ENCODE measurements around the gene MTMR11.

The MTMR11 gene, protein sequence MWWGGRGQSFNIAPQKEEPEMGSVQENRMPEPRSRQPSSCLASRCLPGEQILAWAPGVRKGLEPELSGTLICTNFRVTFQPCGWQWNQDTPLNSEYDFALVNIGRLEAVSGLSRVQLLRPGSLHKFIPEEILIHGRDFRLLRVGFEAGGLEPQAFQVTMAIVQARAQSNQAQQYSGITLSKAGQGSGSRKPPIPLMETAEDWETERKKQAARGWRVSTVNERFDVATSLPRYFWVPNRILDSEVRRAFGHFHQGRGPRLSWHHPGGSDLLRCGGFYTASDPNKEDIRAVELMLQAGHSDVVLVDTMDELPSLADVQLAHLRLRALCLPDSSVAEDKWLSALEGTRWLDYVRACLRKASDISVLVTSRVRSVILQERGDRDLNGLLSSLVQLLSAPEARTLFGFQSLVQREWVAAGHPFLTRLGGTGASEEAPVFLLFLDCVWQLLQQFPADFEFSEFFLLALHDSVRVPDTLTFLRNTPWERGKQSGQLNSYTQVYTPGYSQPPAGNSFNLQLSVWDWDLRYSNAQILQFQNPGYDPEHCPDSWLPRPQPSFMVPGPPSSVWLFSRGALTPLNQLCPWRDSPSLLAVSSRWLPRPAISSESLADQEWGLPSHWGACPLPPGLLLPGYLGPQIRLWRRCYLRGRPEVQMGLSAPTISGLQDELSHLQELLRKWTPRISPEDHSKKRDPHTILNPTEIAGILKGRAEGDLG

DNA sequence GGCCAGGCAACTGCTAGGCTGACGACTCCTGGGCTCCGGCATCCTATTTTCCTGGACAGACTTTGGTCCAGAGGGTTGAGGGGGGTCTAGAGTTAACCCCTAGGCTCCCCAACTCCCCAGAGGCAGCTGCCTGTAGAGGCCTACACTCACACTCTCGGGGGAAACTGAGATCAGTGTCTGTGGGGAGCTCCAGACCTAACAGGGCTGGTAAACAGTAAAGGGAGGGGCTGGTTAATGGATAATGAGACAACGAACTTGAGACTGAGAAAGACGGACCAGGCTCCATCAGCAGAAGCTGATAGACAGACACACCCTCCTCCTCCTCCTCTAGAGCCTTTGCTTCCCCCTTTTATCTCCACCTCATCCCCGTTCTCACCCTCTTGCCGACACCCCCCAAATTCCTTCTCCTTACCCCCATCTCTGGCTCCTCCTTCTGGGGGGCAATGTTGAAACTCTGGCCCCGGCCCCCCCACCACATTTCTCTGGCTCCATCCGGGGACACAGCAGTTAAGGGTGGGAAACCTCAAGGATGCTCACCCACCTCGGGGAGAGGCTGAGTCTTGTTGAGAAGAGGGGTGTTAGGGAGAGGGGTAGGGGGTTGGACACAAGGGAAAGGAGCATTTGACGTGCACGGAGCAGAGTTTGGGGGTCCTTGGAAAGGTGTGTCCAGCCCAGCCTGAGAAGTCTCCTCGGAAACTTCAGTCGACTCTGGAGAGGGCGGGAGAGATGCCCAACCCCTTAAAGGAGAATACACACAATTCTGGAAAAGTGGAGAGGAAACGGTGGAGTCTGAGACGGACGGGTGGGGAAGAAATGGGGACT lies at the start of gene MTMR11:
Gene MTMR11, minus strand, starts transcription at position 710 of the 822 bp plus-strand sequence. Its CDS starts 232 bp downstream, at position 478.
- Mint-ChIP-seq H3K27ac (peak within 1 kb of the TSS; percentile 84 to 92 (median 89)), H3K4me1 (peaks cover 59% of the 10 kb centered on the region), H3K9me3 (no peaks in the 10 kb centered on the region), H3K4me3 (peak within 1 kb of the TSS; percentile 90 to 94 (median 93)), H3K36me3 (ENCODE audit: low read depth) (peaks cover 15% of the 10 kb centered on the region), H3K27me3 (ENCODE audit: low read depth) (no peaks in the 10 kb centered on the region)
- TF ChIP-seq, protein P1, sequence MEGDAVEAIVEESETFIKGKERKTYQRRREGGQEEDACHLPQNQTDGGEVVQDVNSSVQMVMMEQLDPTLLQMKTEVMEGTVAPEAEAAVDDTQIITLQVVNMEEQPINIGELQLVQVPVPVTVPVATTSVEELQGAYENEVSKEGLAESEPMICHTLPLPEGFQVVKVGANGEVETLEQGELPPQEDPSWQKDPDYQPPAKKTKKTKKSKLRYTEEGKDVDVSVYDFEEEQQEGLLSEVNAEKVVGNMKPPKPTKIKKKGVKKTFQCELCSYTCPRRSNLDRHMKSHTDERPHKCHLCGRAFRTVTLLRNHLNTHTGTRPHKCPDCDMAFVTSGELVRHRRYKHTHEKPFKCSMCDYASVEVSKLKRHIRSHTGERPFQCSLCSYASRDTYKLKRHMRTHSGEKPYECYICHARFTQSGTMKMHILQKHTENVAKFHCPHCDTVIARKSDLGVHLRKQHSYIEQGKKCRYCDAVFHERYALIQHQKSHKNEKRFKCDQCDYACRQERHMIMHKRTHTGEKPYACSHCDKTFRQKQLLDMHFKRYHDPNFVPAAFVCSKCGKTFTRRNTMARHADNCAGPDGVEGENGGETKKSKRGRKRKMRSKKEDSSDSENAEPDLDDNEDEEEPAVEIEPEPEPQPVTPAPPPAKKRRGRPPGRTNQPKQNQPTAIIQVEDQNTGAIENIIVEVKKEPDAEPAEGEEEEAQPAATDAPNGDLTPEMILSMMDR (IDR thresholded peaks at IDR 0.05; ENCODE audit: unreplicated experiment in 3 of 3) = no peak

DNA sequence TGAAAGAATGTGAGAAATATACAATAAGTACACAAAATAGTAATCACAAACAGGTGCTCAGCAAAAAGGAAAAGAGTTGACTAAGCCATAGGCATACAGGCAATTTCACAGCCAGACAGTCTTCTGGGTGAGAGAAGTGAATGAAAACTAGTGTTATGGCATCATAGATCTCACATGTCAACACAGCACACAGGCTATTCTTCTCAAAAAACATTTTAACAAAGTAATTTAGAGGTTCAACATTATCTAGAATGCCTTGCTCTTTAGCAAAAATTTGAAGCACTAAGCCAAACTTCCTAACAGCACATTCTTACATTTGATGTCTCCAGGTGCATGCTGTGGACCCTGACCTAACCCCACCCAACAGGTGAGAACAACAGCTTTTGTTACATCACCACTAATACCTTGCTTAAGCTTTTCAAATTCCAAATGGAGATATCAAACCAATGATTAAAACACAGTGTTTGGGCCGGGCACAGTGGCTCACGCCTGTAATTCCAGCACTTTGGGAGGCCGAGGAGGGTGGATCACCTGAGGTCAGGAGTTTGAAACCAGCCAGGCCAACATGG lies 43.4 kb upstream of the MTMR11 start:
- TF ChIP-seq, protein P1 (IDR thresholded peaks at IDR 0.05; ENCODE audit: unreplicated experiment in 3 of 3) = no peak

DNA sequence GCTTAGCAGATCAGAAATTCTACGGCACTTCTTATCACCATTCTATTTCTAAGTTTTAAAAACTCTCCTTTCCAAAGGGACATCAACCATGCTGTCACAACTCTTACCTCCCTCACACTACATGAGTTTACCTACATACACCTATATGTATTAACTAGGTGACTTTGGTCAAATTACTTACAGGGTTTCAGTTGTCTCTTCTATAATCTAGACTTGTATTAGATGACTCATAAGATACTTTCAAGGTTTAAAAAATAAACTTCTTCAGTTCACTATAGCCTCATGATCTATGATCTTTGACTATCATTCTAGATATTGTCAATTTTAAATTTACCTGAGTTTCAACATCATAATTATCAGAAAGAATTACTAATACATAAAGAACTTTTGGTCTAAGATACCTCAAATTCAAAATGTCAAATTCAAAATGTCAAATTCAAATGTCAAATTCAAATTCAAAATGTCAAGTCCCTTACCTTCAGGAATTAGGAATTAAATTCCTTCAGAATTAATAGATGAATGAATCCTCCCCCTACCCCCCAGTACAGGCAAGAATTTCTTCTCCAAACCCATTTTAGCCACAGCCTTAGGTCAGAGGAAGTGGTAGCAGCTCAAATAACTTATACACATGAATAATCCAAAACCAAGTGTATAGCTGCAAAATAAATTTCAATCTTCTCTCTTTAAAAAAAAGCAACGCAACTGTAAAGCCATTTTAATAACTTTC lies 42.7 kb upstream of the MTMR11 start:
- Mint-ChIP-seq H3K27me3 (ENCODE audit: low read depth) (no peaks in the 10 kb centered on the region), H3K9me3 (no peaks in the 10 kb centered on the region), H3K4me1 (peaks cover 35% of the 10 kb centered on the region), H3K27ac (peak overlapping the region; percentile 5 to 17 (median 7)), H3K4me3 (no peak overlapping the region), H3K36me3 (ENCODE audit: low read depth) (peaks cover 29% of the 10 kb centered on the region)
- TF ChIP-seq, protein P1 (IDR thresholded peaks at IDR 0.05; ENCODE audit: unreplicated experiment in 3 of 3) = no peak

More for the DNA sequence above, 43.4 kb upstream of the MTMR11 start:
- peak overlapping the region in 2 of 3 experiments; percentile 5 to 7 for H3K27ac Mint-ChIP-seq
- no peaks in the 10 kb centered on the region for H3K9me3 Mint-ChIP-seq
- H3K27me3 Mint-ChIP-seq (ENCODE audit: low read depth) = no peaks in the 10 kb centered on the region
- H3K36me3 Mint-ChIP-seq (ENCODE audit: low read depth) = peaks cover 25% of the 10 kb centered on the region
- peaks cover 40% of the 10 kb centered on the region for H3K4me1 Mint-ChIP-seq
- no peak overlapping the region for H3K4me3 Mint-ChIP-seq

DNA sequence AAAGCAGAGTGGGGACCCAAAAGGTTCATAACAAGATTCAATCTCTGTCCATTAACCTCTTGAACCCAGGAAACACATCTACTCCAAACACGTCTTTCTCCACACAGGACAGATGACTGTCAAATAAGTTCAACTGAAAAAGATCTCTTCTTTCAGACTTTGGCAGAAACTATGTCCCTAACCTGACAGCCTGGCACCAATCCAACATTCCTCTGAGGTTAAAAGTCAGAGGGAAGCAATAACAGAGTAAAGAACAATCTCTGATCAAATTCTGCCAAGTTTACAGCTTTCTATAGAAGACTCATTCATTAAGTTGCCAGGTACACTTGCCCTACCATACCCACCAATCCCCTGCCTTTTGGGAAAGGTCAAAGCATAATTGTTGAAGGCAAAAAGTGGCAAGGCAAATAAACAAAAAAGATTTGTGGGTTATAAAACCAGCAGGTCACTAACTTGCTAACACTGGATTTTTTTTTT lies 41.9 kb upstream of the MTMR11 start:
- TF ChIP-seq, protein P1 (IDR thresholded peaks at IDR 0.05; ENCODE audit: unreplicated experiment in 3 of 3) = no peak
- Mint-ChIP-seq H3K4me1 (peaks cover 27% of the 10 kb centered on the region), H3K27me3 (ENCODE audit: low read depth) (no peaks in the 10 kb centered on the region), H3K36me3 (ENCODE audit: low read depth) (peaks cover 29% of the 10 kb centered on the region), H3K27ac (peak overlapping the region; percentile 26 to 59 (median 54)), H3K4me3 (no peak overlapping the region), H3K9me3 (no peaks in the 10 kb centered on the region)

DNA sequence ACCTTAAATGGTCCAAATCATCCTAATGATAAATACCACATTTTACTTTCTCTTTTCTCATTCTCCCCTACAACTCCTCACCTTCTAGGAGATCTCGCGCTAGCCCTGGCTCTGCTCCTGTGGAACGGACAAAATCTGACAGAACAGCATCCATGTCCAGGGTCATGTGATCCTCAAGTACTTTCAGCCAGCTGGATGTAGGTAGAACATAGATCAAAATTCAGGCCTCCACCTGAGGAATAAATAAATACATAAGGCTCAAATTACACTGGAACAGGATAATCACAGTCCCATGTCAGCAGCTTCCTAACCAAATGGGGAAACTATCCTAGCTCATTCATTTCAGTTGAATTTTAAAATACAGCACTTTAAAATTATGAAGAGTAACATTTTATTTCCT lies 40.7 kb upstream of the MTMR11 start:
- Mint-ChIP-seq H3K27ac (peak overlapping the region in 1 of 3 experiments; percentile 48), H3K4me1 (peaks cover 21% of the 10 kb centered on the region), H3K9me3 (no peaks in the 10 kb centered on the region), H3K27me3 (ENCODE audit: low read depth) (no peaks in the 10 kb centered on the region), H3K36me3 (ENCODE audit: low read depth) (peaks cover 34% of the 10 kb centered on the region), H3K4me3 (no peak overlapping the region)
- TF ChIP-seq, protein P1 (IDR thresholded peaks at IDR 0.05; ENCODE audit: unreplicated experiment in 3 of 3) = no peak

All from nephron (organoid).